Fibroblast of skin of right biceps (primary cell): Measurements from ENCODE around the gene DCAF11.

Experiments used
- DNase-seq: peaks from one replicate; pipeline ENCODE4 v3.0.0-alpha.2; 2013

Gene DCAF11

DNA sequence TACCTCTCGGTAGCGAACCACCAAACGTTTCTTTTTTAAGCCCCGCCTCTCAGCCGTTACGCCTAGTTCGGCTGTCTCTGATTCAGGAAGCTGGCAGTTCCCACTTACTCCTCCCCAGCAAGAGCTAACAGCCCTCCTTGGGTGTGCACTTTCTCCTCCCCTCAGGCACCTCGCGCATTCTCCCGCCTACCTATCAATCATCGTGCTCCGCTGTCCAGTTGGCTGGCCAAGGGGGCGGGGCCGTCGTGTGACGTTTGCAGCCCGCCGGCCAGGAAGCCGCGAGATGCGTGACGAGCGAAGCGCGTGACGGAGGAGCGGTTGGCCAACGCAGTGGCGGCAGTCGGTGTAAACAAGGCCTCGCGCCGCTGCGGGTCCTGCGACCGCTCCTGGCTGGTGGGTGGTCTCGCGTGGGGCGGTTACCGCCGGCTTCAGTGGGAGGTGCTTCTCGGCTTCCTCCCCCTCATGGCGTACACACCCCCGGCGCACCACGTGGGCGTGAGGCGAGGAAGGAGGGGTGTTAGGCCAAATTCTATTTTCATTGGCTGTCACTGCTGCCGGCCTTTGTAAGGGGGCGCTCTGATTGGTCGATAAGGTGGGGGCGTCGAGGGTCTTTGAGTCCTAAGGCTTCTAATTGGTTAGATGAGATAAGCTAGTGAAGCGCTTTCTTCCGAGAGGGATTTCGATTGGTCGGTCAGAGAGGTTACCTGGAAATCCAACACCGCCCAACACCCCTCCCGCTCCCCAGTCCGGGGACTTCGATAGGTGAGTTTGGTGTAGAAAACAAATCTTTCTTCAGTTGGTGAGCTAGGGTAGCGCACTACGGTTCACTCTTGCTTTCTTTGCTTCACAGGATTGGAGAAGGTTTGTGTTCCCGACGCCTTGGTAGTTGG is at the start of gene DCAF11, which contains the start of gene NRL:
Gene DCAF11 (plus strand): TSS at position 246 of the 890 bp plus-strand sequence. CDS start 818 bp downstream, outside the sequence.
Gene NRL (minus strand): TSS at position 418 of the 890 bp plus-strand sequence. CDS start 32,101 bp downstream, outside the sequence.
- peak; percentile 100 for DNase-seq

DNA sequence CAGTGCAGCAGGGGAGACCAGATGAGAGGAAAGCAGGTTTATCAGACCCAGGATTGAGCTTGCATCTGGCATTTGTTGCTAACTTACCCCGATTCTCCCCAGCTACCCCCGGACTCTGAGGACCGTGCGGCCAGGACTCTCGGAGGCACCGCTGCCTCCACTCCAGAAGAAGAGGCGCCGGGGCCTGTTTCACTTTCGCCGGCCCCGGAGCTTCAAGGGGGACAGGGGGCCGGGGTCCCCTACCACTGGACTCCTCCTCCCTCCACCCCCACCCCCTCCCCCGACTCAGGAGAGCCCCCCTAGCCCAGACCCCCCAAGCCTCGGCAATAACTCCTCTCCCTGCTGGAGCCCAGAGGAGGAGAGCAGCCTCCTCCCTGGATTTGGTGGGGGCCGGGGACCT is 49.7 kb upstream of the DCAF11 start:
- no peak for DNase-seq

DNA sequence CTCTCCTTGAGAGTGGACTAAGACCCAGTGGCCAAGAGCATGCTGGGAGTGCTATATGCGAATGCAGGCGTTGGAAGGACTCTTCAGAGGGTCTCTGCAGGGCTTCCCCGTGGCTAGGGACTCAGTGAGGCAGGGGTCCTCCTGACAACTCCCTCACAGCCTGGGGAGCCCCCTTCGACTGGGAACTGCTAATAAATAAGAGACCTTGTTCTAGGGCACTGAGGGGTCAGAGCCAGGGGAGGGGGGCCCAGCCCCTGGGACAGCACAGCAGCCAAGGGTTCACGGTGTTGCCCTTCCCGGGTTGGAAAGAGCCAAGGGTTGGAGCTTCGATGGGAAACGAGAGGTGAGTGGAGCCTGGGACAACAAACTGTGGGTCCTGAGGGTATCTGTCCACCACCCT is 49.2 kb upstream of the DCAF11 start:
- no peak for DNase-seq

DNA sequence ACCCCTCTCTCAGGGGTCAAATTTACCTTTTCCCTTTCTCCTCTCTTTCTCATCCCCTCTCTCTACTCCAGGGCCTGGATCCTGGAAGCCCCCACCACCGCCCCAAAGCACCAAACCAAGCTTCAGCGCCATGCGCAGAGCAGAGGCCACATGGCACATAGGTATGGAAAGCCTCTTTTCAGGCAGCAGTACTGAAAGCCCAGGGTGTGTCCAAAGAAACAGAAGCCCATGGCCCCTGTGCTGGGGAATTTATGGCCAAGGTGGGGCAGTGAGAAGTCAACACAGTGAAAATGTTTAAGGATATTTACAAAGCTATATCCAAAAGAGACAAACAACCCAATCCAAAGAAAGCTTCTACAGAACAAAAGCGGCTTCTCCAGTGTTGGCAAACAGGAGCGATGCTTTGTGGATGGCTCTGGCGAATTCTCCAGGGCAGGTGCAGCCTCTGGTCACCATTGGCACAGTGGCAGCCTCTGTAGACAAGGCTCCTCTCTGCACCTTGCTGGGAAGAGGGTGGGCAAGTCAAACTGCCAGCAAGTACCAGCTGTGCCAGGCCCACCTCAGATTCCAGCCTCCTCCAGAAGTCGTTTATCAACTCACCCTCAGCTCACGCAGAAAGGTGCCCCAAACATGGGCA is 48.0 kb upstream of the DCAF11 start:
- no peak for DNase-seq

DNA sequence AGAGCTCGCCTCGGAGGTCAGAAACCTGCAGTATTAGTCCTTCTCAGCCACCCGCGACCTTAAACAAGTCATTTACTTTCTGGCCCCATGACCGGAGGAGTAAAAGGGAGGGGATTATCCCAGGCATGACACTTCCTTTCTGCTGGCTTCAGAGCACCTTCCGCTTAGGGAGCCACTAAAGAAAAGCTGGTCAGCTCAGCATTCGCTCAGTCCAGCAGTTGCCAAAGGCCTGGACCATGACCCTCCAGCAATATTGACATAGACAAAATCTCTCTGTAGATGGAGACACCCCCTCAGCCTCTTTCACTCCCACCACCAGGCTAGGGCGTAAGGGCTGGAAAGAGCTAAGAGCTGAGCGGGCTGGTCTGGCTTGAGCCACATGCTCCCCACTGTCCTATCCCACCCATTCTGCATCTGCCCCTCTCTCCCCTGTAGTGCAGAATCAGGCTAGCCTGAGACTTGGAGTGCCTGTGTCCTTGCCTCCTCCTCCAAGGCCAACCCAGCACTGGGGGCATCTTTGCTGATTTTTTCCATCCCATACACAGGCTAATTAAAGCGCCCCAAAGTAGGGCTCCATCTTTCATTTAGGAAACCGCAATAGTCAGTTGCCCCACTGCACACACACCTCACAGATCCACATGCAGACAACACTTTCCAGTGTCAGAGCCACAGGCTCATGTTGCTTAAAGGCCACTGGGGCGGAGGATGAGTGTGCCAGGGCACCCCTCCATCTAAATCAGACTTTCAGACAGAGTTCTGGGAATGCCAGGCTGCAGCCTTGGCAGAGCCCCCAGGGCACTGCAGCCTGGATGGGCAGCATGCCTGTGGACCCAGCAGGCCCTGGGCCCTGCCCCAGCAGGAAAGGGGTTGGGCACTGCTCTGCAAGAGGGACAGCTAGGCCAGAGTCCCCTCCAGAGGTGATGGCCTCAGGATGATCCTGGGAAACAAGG is 47.2 kb upstream of the DCAF11 start:
- no peak for DNase-seq

DNA sequence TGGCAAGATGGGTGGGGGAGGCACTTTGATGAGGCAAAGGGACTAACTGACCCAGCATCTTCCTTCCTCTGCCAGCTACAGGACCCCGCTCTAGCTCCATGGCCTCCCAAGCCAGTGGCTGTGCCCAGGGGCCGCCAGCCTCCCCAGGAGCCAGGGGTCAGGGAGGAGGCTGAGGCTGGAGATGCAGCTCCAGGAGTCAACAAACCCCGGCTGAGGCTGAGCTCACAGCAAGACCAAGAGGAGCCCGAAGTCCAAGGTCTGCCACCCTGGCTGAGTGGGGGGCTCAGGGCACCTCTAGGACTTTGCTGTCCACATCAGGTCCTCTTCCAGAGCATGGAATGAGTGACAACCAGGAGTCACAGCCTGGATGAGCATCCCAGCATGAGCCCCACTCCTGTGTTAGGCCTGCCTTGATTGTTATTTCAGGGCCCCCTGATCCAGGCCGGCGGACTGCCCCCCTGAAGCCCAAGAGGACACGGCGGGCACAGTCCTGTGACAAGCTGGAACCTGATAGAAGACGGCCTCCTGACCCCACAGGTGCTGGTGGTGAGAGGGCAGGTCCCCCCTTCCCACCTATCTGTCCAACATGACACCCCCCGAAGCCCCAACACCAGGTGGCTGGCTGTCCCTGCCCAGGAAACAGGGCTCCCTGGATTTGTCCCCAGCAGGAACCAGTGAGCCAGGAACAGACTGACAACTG is 45.7 kb upstream of the DCAF11 start:
- no peak for DNase-seq

DNA sequence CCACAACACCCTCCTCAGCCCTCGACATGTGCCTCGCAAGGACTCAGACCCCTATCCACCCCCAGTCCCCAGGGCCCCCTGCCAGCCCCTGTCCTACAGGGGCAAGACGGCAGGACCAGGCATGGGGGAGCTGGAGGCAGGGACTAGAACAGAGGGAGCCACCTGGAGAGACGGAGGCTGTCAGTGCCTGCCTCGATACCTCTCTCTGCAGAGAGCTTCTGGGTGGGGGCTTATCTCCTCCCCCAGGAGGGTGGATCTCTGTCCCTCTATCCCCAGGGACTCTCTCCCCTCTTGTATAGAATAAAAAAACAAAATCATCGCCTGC is 45.2 kb upstream of the DCAF11 start:
- no peak for DNase-seq

DNA sequence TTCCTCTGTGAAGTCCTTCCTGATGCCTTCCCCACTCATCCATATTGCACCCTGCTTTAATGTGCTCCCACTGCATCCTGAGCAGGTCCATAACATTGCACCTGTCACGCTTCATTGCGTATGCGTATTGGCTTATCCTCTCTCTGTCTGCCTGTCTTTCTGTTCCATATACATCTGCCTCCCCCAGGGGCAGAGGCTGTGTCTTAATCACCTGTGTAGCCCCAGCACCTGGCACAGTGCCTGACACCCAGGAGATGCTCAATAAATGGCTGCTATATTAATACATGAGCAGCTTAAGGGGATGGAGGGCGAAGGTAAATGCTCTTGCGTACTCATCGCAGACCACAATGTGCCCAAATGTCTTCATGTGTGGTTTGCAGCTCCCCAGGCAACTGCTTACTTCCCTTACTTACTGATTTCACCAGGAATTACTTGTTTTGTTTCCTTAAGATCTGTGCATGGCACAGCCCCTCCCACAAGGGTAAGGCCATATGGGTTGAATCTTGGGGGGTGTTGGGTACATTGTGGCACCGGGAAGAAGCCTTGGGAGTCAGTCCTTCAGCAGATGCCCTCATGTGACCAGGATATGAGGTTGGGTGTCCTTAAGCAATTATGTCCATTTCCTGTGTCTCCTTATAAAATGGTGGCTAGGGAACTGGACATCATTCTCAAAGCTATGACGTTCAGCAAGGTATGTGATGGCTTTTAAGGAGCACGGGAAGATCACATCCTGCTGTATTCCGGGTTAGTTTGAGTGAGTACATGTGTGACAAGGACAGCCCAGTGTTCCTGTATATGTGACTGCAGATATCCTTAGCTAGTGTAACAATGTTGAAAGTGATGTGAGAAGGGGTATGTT is 44.1 kb upstream of the DCAF11 start:
- no peak for DNase-seq

DNA sequence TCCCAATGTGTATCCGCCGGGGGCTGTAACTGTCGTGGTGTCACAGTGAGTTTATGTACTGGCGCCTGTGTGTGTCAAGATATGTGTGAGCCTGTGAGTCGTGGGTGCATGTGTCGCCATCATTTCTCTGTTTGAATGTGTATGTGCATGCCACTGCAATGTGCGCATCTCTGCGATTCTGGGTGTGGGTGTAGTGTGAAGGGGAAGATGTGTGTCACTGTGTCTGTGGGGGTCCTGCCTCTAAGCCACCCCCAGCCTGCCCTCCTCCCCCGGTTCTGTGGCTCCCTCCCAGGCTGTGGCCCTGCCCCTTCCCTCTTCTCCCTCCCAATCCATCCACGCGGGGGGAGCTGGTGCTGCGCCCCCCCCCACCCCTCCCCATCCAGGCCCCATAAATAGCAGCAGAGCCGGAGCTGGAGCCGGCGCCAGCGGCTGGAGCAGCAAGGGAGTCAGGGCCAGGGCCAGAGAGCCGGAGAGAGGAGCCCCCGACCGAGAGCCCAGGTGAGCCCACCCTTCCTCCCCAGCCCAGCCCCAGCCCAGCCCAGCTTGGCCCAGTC is 43.4 kb upstream of the DCAF11 start, which contains the start of gene CPNE6:
Gene CPNE6 (plus strand): TSS at position 419 of the 554 bp plus-strand sequence. CDS start 1,375 bp downstream, outside the sequence.
- peak; percentile 10 for DNase-seq

DNA sequence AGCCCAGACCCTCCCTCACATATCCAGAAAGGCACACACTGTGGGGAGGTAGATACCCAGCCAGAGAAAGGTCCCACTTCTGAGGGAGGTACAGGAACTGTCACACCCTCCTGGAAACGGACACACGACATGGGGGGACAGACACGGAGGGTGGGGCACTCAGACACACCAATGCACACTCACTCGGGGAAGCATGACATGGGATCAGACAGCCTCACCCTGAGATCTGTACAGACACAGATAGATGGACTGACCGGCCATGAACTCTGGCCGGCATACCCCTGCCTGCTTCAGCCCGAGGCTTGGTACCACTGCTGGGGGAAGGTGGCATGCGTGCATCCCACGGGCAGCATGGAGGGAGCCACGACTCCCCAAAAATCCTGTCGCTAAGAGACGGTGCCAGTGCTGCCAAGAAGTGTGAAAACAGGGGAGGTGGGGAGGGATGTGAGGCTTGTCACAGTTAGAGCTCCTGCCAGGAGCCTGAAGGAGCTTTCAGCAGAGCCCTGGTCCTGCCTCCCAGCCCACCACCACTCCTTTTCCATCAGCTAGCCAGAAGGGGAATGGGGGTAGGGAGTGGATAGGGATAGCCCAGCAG is 42.6 kb upstream of the DCAF11 start:
- DNase-seq, result no peak

DNA sequence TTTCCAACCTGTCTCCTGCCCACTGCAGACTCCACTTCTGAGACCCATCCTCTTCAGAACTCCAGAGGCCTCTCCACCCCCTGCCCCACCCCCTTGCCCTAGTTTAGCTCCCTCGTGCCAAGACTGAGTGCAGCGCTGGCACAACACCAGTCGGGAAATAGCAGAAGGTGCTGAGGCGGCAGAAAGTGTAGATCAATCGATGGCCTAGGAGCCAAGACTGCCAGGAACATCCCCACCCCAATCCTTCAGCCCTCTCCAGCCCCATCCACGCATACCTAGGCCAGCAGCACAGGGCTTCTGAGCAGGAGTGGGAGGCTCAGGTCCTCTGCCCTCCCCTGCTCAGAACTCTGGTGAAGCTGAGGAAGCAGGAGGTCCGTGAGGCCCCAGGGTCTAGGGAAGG is 42.1 kb upstream of the DCAF11 start:
- DNase-seq, result no peak

DNA sequence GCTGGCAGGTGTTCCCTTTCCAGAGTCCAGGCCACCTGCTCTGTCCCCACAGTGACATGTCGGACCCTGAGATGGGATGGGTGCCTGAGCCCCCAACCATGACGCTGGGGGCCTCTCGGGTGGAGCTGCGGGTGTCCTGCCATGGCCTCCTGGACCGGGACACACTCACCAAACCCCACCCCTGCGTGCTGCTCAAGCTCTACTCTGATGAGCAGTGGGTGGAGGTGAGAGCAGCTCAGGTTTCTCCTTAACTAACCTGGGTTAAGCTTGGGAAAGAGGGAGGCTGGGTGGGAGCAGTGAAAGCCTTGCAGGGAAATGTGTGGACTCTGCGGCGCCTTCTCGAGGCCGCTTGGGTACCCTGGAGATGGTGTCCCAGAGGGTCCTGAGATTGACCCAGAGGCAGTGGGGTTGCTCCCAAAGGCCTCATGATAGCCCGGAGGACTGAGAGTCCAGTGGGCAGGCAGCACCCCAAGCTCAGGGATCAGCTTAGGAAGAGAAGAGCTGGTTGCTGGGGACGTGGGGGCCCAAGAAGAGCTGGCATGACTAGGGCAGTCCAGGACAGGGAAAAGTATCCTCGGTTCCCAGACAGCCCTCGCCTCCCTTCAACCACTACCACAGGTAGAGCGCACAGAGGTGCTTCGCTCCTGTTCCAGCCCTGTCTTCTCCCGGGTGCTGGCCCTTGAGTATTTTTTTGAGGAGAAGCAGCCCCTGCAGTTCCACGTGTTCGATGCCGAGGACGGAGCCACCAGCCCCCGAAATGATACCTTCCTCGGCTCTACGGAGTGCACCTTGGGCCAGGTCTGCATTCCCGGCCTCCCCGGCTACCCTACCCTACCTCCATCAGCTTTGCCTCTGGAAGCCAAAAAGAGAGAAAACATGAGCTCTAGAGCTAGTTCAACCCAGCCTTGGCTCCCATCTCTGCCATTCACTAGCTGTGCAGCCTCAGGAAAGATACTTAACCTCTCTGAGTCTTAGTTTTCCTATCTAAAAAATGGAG is 41.4 kb upstream of the DCAF11 start:
- no peak for DNase-seq

DNA sequence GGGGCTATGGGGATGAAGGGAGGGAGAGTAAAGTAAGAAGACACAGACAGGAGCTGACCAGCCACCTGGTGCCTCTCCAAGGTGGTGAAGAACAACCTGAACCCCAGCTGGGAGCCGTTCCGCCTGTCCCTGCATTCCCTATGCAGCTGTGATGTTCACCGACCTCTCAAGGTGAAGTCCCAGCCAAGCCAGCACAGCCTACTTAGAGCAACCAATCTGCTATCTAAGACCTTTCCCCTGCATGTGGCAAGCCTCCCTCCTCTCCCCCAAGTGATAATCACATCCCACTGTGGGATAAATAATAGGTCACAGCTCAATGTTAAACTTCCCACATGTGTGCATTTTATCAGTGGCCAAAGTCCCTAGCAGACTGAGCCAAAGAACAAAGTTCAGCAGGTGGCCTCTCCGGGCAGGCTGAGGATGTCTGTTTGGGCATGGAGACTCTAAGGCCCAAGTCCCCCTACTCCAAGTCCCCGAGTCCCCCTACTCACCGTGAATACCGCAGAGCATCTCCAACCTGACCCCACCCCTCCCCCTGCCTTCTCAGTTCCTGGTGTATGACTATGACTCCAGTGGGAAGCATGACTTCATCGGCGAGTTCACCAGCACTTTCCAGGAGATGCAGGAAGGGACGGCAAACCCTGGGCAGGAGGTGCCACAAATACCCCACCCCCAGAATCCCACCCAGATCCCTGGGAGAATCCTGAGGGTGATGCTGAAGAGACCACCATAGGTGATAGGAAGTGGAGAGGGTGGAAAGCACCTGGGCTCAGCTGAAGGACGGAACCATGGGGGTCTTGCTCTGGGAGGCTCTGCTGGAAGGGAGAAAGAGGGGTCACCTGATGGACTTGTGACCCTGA is 39.7 kb upstream of the DCAF11 start:
- DNase-seq, result no peak

DNA sequence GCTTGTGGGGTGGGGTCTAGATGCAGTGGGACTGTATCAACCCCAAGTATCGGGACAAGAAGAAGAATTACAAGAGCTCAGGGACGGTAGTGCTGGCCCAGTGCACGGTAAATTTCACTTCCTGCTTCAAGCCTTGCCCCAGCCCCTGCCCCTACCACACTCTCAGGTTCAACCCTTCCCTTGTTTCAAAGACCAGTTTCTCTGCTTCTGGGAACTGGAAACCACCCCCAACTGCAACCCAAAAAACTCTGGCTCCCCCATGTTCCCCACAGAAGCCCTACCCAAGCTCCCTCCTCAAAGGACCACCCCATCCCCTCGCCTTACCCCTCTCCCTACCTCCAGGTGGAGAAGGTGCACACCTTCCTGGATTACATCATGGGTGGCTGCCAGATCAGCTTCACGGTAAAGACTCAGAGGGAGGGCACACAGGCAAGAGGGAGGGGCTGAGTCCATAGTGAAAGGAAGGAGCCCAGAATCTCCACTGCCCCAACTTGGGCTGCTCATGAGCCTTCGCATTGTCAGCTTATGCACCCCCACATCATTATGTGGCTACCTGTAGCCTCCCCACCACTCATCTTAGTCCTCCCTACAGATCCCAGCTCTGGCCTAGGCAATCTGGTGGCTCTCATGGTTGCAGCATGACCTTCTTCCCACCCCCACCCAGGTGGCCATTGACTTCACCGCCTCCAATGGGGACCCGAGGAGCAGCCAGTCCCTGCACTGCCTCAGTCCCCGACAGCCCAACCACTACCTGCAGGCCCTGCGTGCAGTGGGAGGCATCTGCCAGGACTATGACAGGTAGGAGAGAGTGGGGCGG is 38.9 kb upstream of the DCAF11 start:
- no peak for DNase-seq

DNA sequence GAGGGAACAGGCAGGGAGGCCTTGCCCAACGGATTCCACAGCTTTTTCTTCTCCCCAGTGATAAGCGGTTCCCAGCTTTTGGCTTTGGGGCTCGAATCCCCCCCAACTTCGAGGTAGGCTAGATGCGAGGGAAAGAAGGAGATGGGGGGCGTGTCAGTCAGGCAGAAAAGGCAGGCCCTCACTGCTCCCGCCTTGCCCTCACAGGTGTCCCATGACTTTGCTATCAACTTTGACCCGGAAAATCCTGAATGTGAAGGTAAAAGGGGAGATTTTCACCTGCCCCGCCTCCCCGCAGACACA is 38.3 kb upstream of the DCAF11 start:
- DNase-seq, result no peak

DNA sequence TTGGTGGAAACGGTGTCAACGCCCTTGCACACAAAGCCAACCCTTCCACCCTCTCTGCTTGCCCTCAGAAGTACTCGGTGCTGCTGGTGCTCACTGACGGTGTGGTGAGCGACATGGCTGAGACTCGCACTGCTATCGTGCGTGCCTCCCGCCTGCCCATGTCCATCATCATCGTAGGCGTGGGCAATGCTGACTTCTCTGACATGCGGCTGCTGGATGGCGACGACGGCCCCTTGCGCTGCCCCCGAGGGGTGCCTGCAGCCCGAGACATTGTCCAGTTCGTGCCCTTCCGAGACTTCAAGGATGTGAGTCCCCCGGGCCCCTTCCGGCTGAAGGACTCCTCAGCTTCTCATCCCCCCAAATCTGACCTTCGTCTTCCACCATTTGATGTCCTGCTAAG is 37.5 kb upstream of the DCAF11 start:
- DNase-seq, result no peak

DNA sequence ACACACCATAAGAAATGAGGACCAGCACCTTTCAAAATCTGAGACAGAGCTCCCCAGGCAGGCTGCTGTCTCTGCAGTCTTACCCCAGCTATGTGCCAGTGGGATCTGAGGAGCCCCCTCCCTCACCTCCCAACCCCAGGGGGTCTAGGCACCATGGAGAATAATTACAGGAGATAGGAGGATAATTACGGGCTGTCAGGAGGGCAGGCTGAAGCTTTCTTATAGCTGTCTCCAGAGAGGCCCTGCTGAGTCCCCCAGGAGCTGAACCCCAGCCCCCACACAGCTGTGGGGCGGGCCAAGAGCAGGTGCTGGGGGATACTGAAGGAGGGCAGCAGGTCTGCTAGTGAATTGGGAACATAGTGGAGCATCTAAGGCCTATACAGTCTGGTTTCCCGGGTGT is 36.4 kb upstream of the DCAF11 start:
- DNase-seq, result no peak
